T-cell (primary cell): ENCODE data around the gene EXOC3L1. TPM values are rescaled to one million over a fixed set of nuclear protein-coding genes. Genes with fewer than 3 reads are reported as not detected.
A peak's percentile ranks its signal among the peaks of the same experiment; 100 is the strongest.

ENCODE experiments used
- ATAC-seq, 4 experiments: fragments of 200-7000 bp in 3 of 4; fragments of 150-1000 bp in 1 of 4; cut with Tn5 transposase; replicated peaks in 1 of 4; 1 replicate in 3 of 4; 2 replicates in 1 of 4; pipeline ENCODE4 v1.10.0; 2021; ENCODE audit warnings: moderate library complexity in 3 of 4, mild to moderate bottlenecking in 2 of 4, moderate number of reproducible peaks in 1 of 4
- CTCF ChIA-PET, 2 donors: fragments of 300-600 bp; sonication (Branson Sonifier 250); formaldehyde crosslinking; loops; one replicate each; lab custom pipeline; 2022; ENCODE audit warnings: antibody characterized with exemption in 2 of 2; lab: Charles Lee
- POLR2A ChIA-PET, 2 donors: fragments of 300-600 bp; sonication (Branson Sonifier 250); formaldehyde crosslinking; loops; one replicate each; lab custom pipeline; 2022; ENCODE audit warnings: antibody characterized with exemption in 2 of 2; lab: Charles Lee
- DNase-seq, 35 experiments: peaks; one replicate each; pipeline versions ENCODE4 v3.0.0 to v3.0.0-alpha.2; 2013 to 2023
- H3K27ac ChIP-seq: one replicate; pipeline ENCODE4 v1.5.1; 2013; ENCODE audit warnings: low read length
- H3K27me3 ChIP-seq, 2 experiments: replicated peaks in 1 of 2; 1 replicate in 1 of 2; 2 replicates in 1 of 2; pipeline versions ENCODE4 v1.6.1 to v1.7.0; 2013; ENCODE audit warnings: low read length in 1 of 2, mixed read lengths in 1 of 2; ENCODE audit not compliant: control insufficient read depth in 2 of 2, insufficient read depth in 2 of 2; ENCODE audit errors: extremely low read depth in 1 of 2
- H3K36me3 ChIP-seq, 2 donors: 1 replicate in 1 of 2; 2 replicates in 1 of 2; pipeline versions ENCODE4 v1.6.1 to v1.7.0; 2013; ENCODE audit warnings: low read length in 1 of 2; ENCODE audit not compliant: control insufficient read depth in 2 of 2, insufficient read depth in 1 of 2; ENCODE audit errors: extremely low read depth in 1 of 2
- H3K4me1 ChIP-seq, 2 experiments: 1 replicate in 1 of 2; 2 replicates in 1 of 2; pipeline versions ENCODE4 v1.6.1 to v1.7.0; 2013; ENCODE audit warnings: low read length in 2 of 2, mixed read lengths in 1 of 2; ENCODE audit not compliant: insufficient read depth in 2 of 2, control insufficient read depth in 1 of 2; ENCODE audit errors: extremely low read depth in 1 of 2
- H3K4me3 ChIP-seq, 2 donors: 1 replicate in 1 of 2; 2 replicates in 1 of 2; pipeline versions ENCODE4 v1.5.1 to v1.7.0; 2013; ENCODE audit warnings: mild to moderate bottlenecking in 2 of 2, low read length in 1 of 2, moderate library complexity in 1 of 2; ENCODE audit not compliant: control insufficient read depth in 1 of 2; ENCODE audit errors: extremely low read depth in 1 of 2
- H3K9me3 ChIP-seq: 2 replicates; pipeline ENCODE4 v1.7.0; 2013
- H3K27ac Mint-ChIP-seq, 2 donors: one replicate each; pipeline ENCODE4 v1.8.0; 2020 to 2021; ENCODE audit warnings: mild to moderate bottlenecking in 2 of 2, mixed read lengths in 2 of 2
- H3K27me3 Mint-ChIP-seq, 2 donors: one replicate each; pipeline ENCODE4 v1.8.0; 2021 to 2022; ENCODE audit warnings: mixed read lengths in 2 of 2
- H3K36me3 Mint-ChIP-seq: one replicate; pipeline ENCODE4 v1.8.0; 2021; ENCODE audit warnings: mixed read lengths
- H3K4me1 Mint-ChIP-seq, 3 donors: one replicate each; pipeline ENCODE4 v1.8.0; 2020 to 2022; ENCODE audit warnings: mixed read lengths in 3 of 3, mild to moderate bottlenecking in 1 of 3
- H3K4me3 Mint-ChIP-seq, 3 donors: one replicate each; pipeline ENCODE4 v1.8.0; 2020 to 2022; ENCODE audit warnings: mild to moderate bottlenecking in 3 of 3, mixed read lengths in 3 of 3, moderate library complexity in 3 of 3
- H3K9me3 Mint-ChIP-seq, 3 donors: one replicate each; pipeline ENCODE4 v1.8.0; 2020 to 2022; ENCODE audit warnings: mixed read lengths in 3 of 3
- WGBS: methylation state at CpG from one replicate; pipeline ENCODE4 v1.1.5; 2013; ENCODE audit warnings: missing lambda C conversion rate; ENCODE audit not compliant: insufficient coverage; 5-methylcytosine and 5-hydroxymethylcytosine counted together
- total RNA-seq, 35 experiments: library from RNA in 6 of 35; stranded (reverse) in 6 of 35; fragments of 120-200 nt in 1 of 35; gene quantifications; one replicate each; pipeline versions ENCODE4 v1.2.1 to v1.2.4 and lab custom pipeline; 2013 to 2026

EXOC3L1 gene
- total RNA-seq, 5 donors from 2014 or later (not counting 1 experiment from before 2014, with no cell fraction given): 0.25 TPM; not detected in 4

- no peaks in the 10 kb centered on the region for H3K36me3 ChIP-seq
- H3K27me3 ChIP-seq: peaks cover 6 to 69% of the 10 kb centered on the region in 2 experiments
- H3K27ac ChIP-seq: no peak overlapping the region
- WGBS: 29% methylated on average over 37 of the region's 44 CpGs
- DNase-seq (no peak), ATAC-seq (no peak)
- no peak overlapping the region for H3K27ac Mint-ChIP-seq
- H3K9me3 ChIP-seq: no peaks in the 10 kb centered on the region
- ChIA-PET POLR2A (interaction anchor here in 1 of 2 donors (0.9 kb wide), 1 partner anchor 14 kb away, joined by 3 read pairs; no protein-coding TSS in a partner anchor), CTCF (no interaction called here)
- H3K27me3 Mint-ChIP-seq: peaks cover 22 to 41% of the 10 kb centered on the region in 2 donors
- H3K4me3 Mint-ChIP-seq: peak overlapping the region in 2 of 3 donors; percentile 41 to 87
- H3K4me1 ChIP-seq: peaks cover 29 to 75% of the 10 kb centered on the region in 2 experiments
- H3K36me3 Mint-ChIP-seq: peaks cover 4% of the 10 kb centered on the region
- H3K4me3 ChIP-seq: peak overlapping the region; percentile 16 to 62
- peaks cover 31 to 55% (median 40%) of the 10 kb centered on the region in 3 donors for H3K4me1 Mint-ChIP-seq
- no peaks in the 10 kb centered on the region for H3K9me3 Mint-ChIP-seq
Observed at GRCh38 chr16:67162506-67163163, 27.3 kb downstream of the EXOC3L1 start.

- no peaks in the 10 kb centered on the region for H3K9me3 Mint-ChIP-seq
- peaks cover 29 to 85% of the 10 kb centered on the region in 2 experiments for H3K4me1 ChIP-seq
- WGBS: 75% methylated on average over 21 of the region's 25 CpGs
- no peak overlapping the region for H3K27ac Mint-ChIP-seq
- H3K4me1 Mint-ChIP-seq: peaks cover 41 to 64% (median 50%) of the 10 kb centered on the region in 3 donors
- H3K27ac ChIP-seq: no peak overlapping the region
- H3K27me3 ChIP-seq: peaks cover 6 to 59% of the 10 kb centered on the region in 2 experiments
- ATAC-seq (no peak), DNase-seq (no peak)
- H3K36me3 Mint-ChIP-seq: peaks cover 6% of the 10 kb centered on the region
- no peaks in the 10 kb centered on the region for H3K9me3 ChIP-seq
- POLR2A ChIA-PET: no interaction called here
- peaks cover 13 to 31% of the 10 kb centered on the region in 2 donors for H3K27me3 Mint-ChIP-seq
- no peaks in the 10 kb centered on the region for H3K36me3 ChIP-seq
- CTCF ChIA-PET: no interaction called here
- H3K4me3 ChIP-seq: peak overlapping the region in 1 of 2 donors; percentile 97
- H3K4me3 Mint-ChIP-seq: peak overlapping the region; percentile 9 to 87 (median 41)
Observed at GRCh38 chr16:67161595-67162058, 28.3 kb downstream of the EXOC3L1 start.

GRCh38 chr16:67158637-67159600 is 31.0 kb downstream of the EXOC3L1 start:
- Mint-ChIP-seq H3K27ac (peak overlapping the region; percentile 97 to 100), H3K4me3 (peak overlapping the region; percentile 87 to 93 (median 92)), H3K4me1 (peaks cover 46 to 65% (median 59%) of the 10 kb centered on the region in 3 donors), H3K9me3 (no peaks in the 10 kb centered on the region), H3K27me3 (peaks cover 10 to 11% of the 10 kb centered on the region in 2 donors), H3K36me3 (peaks cover 6% of the 10 kb centered on the region)
- H3K4me1 ChIP-seq: peaks cover 28 to 93% of the 10 kb centered on the region in 2 experiments
- H3K27ac ChIP-seq: peak overlapping the region; percentile 98
- H3K4me3 ChIP-seq: peak overlapping the region; percentile 96 to 97
- no peaks in the 10 kb centered on the region for H3K9me3 ChIP-seq
- POLR2A ChIA-PET: interaction anchor here in 1 of 2 donors (0.5 kb wide), 1 partner anchor 137 kb away, joined by 6 read pairs; no protein-coding TSS in a partner anchor
- DNase-seq (peak; percentile 56 to 88 (median 73)), ATAC-seq (peak; percentile 35 to 53 (median 36))
- 1% methylated on average over 32 of the region's 34 CpGs for WGBS
- CTCF ChIA-PET: interaction anchor here (0.5 to 2.3 kb wide), 7 partner anchors 15 to 205 kb away, joined by 3 to 14 read pairs (median 4); no protein-coding TSS in a partner anchor
- peaks cover 0 to 3% of the 10 kb centered on the region in 2 donors for H3K36me3 ChIP-seq
- peaks cover 6 to 35% of the 10 kb centered on the region in 2 experiments for H3K27me3 ChIP-seq

- POLR2A ChIA-PET: interaction anchor here in 1 of 2 donors (0.8 kb wide), 1 partner anchor 86 kb away, joined by 4 read pairs; no protein-coding TSS in a partner anchor
- ATAC-seq: peak in 1 of 4 experiments; percentile 4
- peaks cover 53 to 68% (median 62%) of the 10 kb centered on the region in 3 donors for H3K4me1 Mint-ChIP-seq
Observed at GRCh38 chr16:67157892-67158635, 31.9 kb downstream of the EXOC3L1 start.

DNA sequence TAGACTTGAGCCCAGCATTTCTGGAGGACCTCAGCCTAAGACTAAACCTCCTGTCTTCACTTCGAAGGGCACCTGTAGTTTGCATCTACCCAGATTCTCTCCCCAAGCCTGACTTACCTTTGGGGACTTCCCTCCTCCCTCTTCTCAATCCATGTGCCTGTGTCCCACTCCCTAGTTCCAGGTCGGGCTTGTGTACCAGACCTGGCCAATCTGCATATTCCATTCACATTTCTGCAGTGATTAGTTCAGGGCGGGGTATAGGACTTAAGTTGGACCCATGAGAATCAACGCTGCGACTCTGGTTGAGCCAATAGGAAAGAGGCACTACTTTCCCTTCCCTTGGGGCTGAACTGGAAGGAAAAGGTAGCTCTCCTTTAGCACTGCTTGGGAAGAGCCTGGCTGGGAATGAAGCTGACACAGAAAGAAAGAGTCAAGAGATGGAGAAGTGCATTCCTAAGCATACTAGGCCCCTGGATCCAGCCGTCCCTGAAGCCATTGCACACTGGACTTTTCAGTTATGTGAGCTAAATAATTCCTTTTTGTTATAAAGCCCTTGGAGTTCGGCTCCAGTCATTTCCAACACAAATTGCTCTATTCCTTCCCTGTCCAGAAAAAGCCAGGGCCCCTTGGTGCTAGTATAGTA is 32.7 kb downstream of the EXOC3L1 start:
- no peak for DNase-seq
- no peak overlapping the region for H3K4me3 ChIP-seq
- H3K36me3 ChIP-seq: peaks cover 0 to 3% of the 10 kb centered on the region in 2 donors
- H3K27me3 Mint-ChIP-seq: peaks cover 4 to 6% of the 10 kb centered on the region in 2 donors
- CTCF ChIA-PET: interaction anchor here (0.5 to 1.6 kb wide), 8 partner anchors 11 to 182 kb away, joined by 3 to 8 read pairs (median 3); partner anchors contain the start of gene FHOD1 (in 1 of the 2)
- peak overlapping the region; percentile 87 to 93 (median 92) for H3K4me3 Mint-ChIP-seq
- peaks cover 21 to 76% of the 10 kb centered on the region in 2 experiments for H3K4me1 ChIP-seq
- peak overlapping the region; percentile 97 to 100 for H3K27ac Mint-ChIP-seq
- H3K36me3 Mint-ChIP-seq: peaks cover 6% of the 10 kb centered on the region
- no peak for ATAC-seq
- H3K4me1 Mint-ChIP-seq: peaks cover 58 to 68% (median 64%) of the 10 kb centered on the region in 3 donors
- H3K9me3 ChIP-seq: no peaks in the 10 kb centered on the region
- peaks cover 3 to 19% of the 10 kb centered on the region in 2 experiments for H3K27me3 ChIP-seq
- 89% methylated on average over 6 of the region's 7 CpGs for WGBS
- peak overlapping the region; percentile 98 for H3K27ac ChIP-seq
- H3K9me3 Mint-ChIP-seq: no peaks in the 10 kb centered on the region
- POLR2A ChIA-PET: interaction anchor here (0.5 to 0.8 kb wide), 2 partner anchors 87 to 176 kb away, joined by 3 to 4 read pairs; no protein-coding TSS in a partner anchor

More at GRCh38 chr16:67157892-67158635, 31.9 kb downstream of the EXOC3L1 start:
- CTCF ChIA-PET: interaction anchor here (0.5 to 1.6 kb wide), 9 partner anchors 10 to 183 kb away, joined by 3 to 8 read pairs (median 3); partner anchors contain the start of gene FHOD1 (in 1 of the 2)
- Mint-ChIP-seq H3K27me3 (peaks cover 8 to 10% of the 10 kb centered on the region in 2 donors), H3K36me3 (peaks cover 6% of the 10 kb centered on the region), H3K27ac (peak overlapping the region; percentile 97 to 100), H3K9me3 (no peaks in the 10 kb centered on the region), H3K4me3 (peak overlapping the region; percentile 87 to 93 (median 92))
- peaks cover 0 to 3% of the 10 kb centered on the region in 2 donors for H3K36me3 ChIP-seq
- H3K4me1 ChIP-seq: peaks cover 26 to 84% of the 10 kb centered on the region in 2 experiments
- H3K9me3 ChIP-seq: no peaks in the 10 kb centered on the region
- H3K27ac ChIP-seq: peak overlapping the region; percentile 98
- H3K4me3 ChIP-seq: peak overlapping the region in 1 of 2 donors; percentile 96
- DNase-seq: peak in 1 of 35 experiments; percentile 61
- H3K27me3 ChIP-seq: peaks cover 6 to 28% of the 10 kb centered on the region in 2 experiments
- WGBS: 61% methylated on average over 2 of the region's 7 CpGs
